IMR-90 (cell line): ENCODE measurements around the gene PNKP. TPM values are rescaled to one million over a fixed set of nuclear protein-coding genes. Genes with fewer than 3 reads are reported as not detected.

Experiments
- ATAC-seq: fragments of 200-7000 bp; cut with Tn5 transposase; 2 replicates; pipeline ENCODE4 v1.9.1; 2020; ENCODE audit warnings: low read depth, mild to moderate bottlenecking, moderate library complexity
- BruUV-seq: library from RNA; stranded (reverse); fragments of 400-500 nt; replicated peaks from 2 replicates; lab custom pipeline; 2021; lab: Mats Ljungman, UMichigan
- CTCF ChIA-PET: fragments of 300-600 bp; formaldehyde crosslinking; extraction: SDS; loops from one replicate; lab custom pipeline; 2021; ENCODE audit warnings: antibody characterized with exemption; lab: Yijun Ruan, JAX
- POLR2A ChIA-PET: fragments of 300-600 bp; sonication (Branson Sonifier 250); formaldehyde crosslinking; loops from one replicate; lab custom pipeline; 2022; ENCODE audit warnings: antibody characterized with exemption; ENCODE audit not compliant: unreplicated experiment; lab: Charles Lee
- DNase-seq: peaks from one replicate; pipeline ENCODE4 v3.0.0; 2013
- H2AFZ ChIP-seq: replicated peaks from 2 replicates; pipeline ENCODE3; 2013; ENCODE audit warnings: low read length, mild to moderate bottlenecking; ENCODE audit not compliant: poor library complexity
- H2AK5ac ChIP-seq: 2 replicates; pipeline ENCODE4 v1.6.1; 2013; ENCODE audit warnings: low read depth, low read length, inconsistent platforms
- H2AK9ac ChIP-seq: replicated peaks from 2 replicates; pipeline ENCODE3; 2013; ENCODE audit warnings: mild to moderate bottlenecking, low read depth, low read length, moderate library complexity; ENCODE audit not compliant: poor library complexity
- H2BK120ac ChIP-seq: 2 replicates; pipeline ENCODE4 v1.6.1; 2013; ENCODE audit warnings: low read depth, low read length, inconsistent platforms
- H2BK15ac ChIP-seq: 3 replicates; pipeline ENCODE4 v1.6.1; 2013; ENCODE audit warnings: low read depth, low read length, inconsistent platforms
- H2BK20ac ChIP-seq: 2 replicates; pipeline ENCODE4 v1.6.1; 2013; ENCODE audit warnings: low read depth, mild to moderate bottlenecking, inconsistent platforms, low read length, moderate library complexity
- H2BK5ac ChIP-seq: 2 replicates; pipeline ENCODE4 v1.6.1; 2013; ENCODE audit warnings: mild to moderate bottlenecking, low read depth, low read length, inconsistent platforms; ENCODE audit not compliant: poor library complexity, severe bottlenecking
- H3K14ac ChIP-seq: replicated peaks from 2 replicates; pipeline ENCODE4 v1.6.1; 2013; ENCODE audit warnings: low read depth, low read length, inconsistent platforms
- H3K18ac ChIP-seq: 2 replicates; pipeline ENCODE4 v1.6.1; 2013; ENCODE audit warnings: low read depth, low read length, control low read depth
- H3K23ac ChIP-seq: 2 replicates; pipeline ENCODE4 v1.6.1; 2013; ENCODE audit warnings: low read depth, low read length, inconsistent platforms
- H3K27ac ChIP-seq: 2 replicates; pipeline ENCODE4 v1.5.1; 2013; ENCODE audit warnings: mild to moderate bottlenecking, control low read depth, low read length; ENCODE audit not compliant: insufficient read depth
- H3K27me3 ChIP-seq: 2 replicates; pipeline ENCODE4 v1.6.1; 2013; ENCODE audit warnings: low read length; ENCODE audit not compliant: control insufficient read depth, insufficient read depth
- H3K36me3 ChIP-seq: 2 replicates; pipeline ENCODE4 v1.6.1; 2013; ENCODE audit warnings: low read length, mixed read lengths; ENCODE audit not compliant: control insufficient read depth, insufficient read depth
- H3K4ac ChIP-seq: 2 replicates; pipeline ENCODE4 v1.6.1; 2013; ENCODE audit warnings: low read depth, low read length, inconsistent platforms
- H3K4me1 ChIP-seq: 2 replicates; pipeline ENCODE4 v1.6.1; 2013; ENCODE audit warnings: low read length, mixed read lengths; ENCODE audit not compliant: control insufficient read depth, insufficient read depth
- H3K4me2 ChIP-seq: 2 replicates; pipeline ENCODE4 v1.6.1; 2013; ENCODE audit warnings: low read depth, mild to moderate bottlenecking, control low read depth, low read length, moderate library complexity
- H3K4me3 ChIP-seq: 2 replicates; pipeline ENCODE4 v1.5.1; 2013; ENCODE audit warnings: low read depth, mild to moderate bottlenecking, control low read depth, low read length, moderate library complexity; ENCODE audit not compliant: insufficient read depth
- H3K56ac ChIP-seq: 2 replicates; pipeline ENCODE4 v1.6.1; 2013; ENCODE audit warnings: low read length, inconsistent platforms; ENCODE audit not compliant: insufficient read depth; ENCODE audit errors: extremely low read depth
- H3K79me1 ChIP-seq, 2 experiments: 2 replicates each; pipeline ENCODE4 v1.6.1; 2013; ENCODE audit warnings: low read length in 2 of 2, inconsistent platforms in 1 of 2, low read depth in 1 of 2
- H3K9ac ChIP-seq: 2 replicates; pipeline ENCODE4 v1.6.1; 2013; ENCODE audit warnings: low read depth, low read length, control low read depth
- H3K9me1 ChIP-seq: 2 replicates; pipeline ENCODE4 v1.6.1; 2013; ENCODE audit warnings: low read length, inconsistent platforms; ENCODE audit not compliant: insufficient read depth
- H3K9me3 ChIP-seq: 2 replicates; pipeline ENCODE4 v1.6.1; 2013; ENCODE audit warnings: low read length; ENCODE audit not compliant: control insufficient read depth, insufficient read depth
- H4K20me1 ChIP-seq: 2 replicates; pipeline ENCODE4 v1.6.1; 2013; ENCODE audit warnings: low read length, inconsistent platforms; ENCODE audit not compliant: insufficient read depth
- H4K5ac ChIP-seq: 2 replicates; pipeline ENCODE4 v1.6.1; 2013; ENCODE audit warnings: mild to moderate bottlenecking, low read depth, low read length, control low read depth
- H4K8ac ChIP-seq, 2 experiments: 2 replicates each; pipeline ENCODE4 v1.6.1; 2013; ENCODE audit warnings: low read depth in 2 of 2, low read length in 2 of 2, control low read depth in 1 of 2, inconsistent platforms in 1 of 2
- H4K91ac ChIP-seq: 2 replicates; pipeline ENCODE4 v1.6.1; 2013; ENCODE audit warnings: low read depth, low read length, inconsistent platforms; ENCODE audit not compliant: insufficient read depth
- CTCF ChIP-seq: conservative IDR thresholded peaks from 2 replicates; pipeline ENCODE4 v1.5.1; 2012; ENCODE audit warnings: mild to moderate bottlenecking, low read depth, low read length, improper control_type of control experiment
- RCOR1 ChIP-seq: IDR thresholded peaks from 2 replicates; pipeline ENCODE4 v1.6.1; 2012; ENCODE audit warnings: mild to moderate bottlenecking, low read length, improper control_type of control experiment; ENCODE audit not compliant: insufficient replicate concordance
- WGBS, 2 experiments: methylation state at CpG; one replicate each; pipeline versions ENCODE4 v1.1.5 to v1.1.7; 2013; ENCODE audit warnings: missing lambda C conversion rate in 2 of 2; ENCODE audit not compliant: insufficient read length in 1 of 2; ENCODE audit errors: extremely low coverage in 2 of 2; 5-methylcytosine and 5-hydroxymethylcytosine counted together
- dilution Hi-C: fragments of 300-500 bp; cut with HindIII; formaldehyde crosslinking; loops from one replicate; pipeline ENCODE4 v1.14.3; 2018; ENCODE audit warnings: low sequenced_read_pairs; ENCODE audit not compliant: unreplicated experiment
- in situ Hi-C: fragments of 300-500 bp; cut with MboI; formaldehyde crosslinking; loops from 3 replicates; pipeline ENCODE4 v1.14.3; 2019; ENCODE audit warnings: low sequenced_read_pairs, inconsistent platforms, mixed read lengths
- intact Hi-C: fragments of 100-400 bp; cut with micrococcal nuclease; formaldehyde crosslinking; loops from 2 replicates; pipeline ENCODE4 v1.10.0; 2022
- polyA plus RNA-seq, 3 experiments: library from polyadenylated mRNA; depleted of rRNA; stranded (reverse); fragments of >200 nt; gene quantifications; 2 replicates each; pipeline ENCODE4 v1.2.3, GENCODE V29; 2012; ENCODE audit warnings: low replicate concordance in 1 of 3
- total RNA-seq: library from RNA; depleted of rRNA; stranded (reverse); fragments of >200 nt; gene quantifications from 2 replicates; pipeline ENCODE4 v1.2.3, GENCODE V29; 2012

Gene PNKP
- total and polyA plus RNA-seq, 2 of the 4 experiments (the other 2 are of a cell fraction): 14.2 to 25.0 TPM

- in situ Hi-C loops: no loop called here
- Histone ChIP-seq H3K36me3 (peaks cover 39% of the 10 kb centered on the region), H3K23ac (no peak overlapping the region), H3K4me3 (no peak overlapping the region), H2BK15ac (no peak overlapping the region), H4K20me1 (peaks cover 20% of the 10 kb centered on the region), H3K27me3 (no peaks in the 10 kb centered on the region), H3K18ac (no peak overlapping the region), H4K8ac (no peak overlapping the region), H2BK20ac (no peak overlapping the region), H3K9me3 (no peaks in the 10 kb centered on the region), H3K9me1 (peaks cover 8% of the 10 kb centered on the region), H3K4me2 (no peak overlapping the region), H4K91ac (no peak overlapping the region), H3K4me1 (peaks cover 3% of the 10 kb centered on the region; the same call in 1 of the 2 replicates), H2AFZ (no peak overlapping the region), H3K27ac (no peak overlapping the region), H2AK9ac (peak overlapping the region; percentile 6), H3K4ac (no peak overlapping the region), H2BK5ac (no peak overlapping the region), H3K14ac (no peak overlapping the region), H2AK5ac (no peak overlapping the region), H3K9ac (no peak overlapping the region), H2BK120ac (no peak overlapping the region), H4K5ac (no peak overlapping the region), H3K79me1 (peaks cover 23 to 65% of the 10 kb centered on the region in 2 experiments), H3K56ac (no peak overlapping the region)
- DNase-seq (no peak), ATAC-seq (no peak)
- intact Hi-C loops: no loop called here
- dilution Hi-C loops: no loop called here
- 93% methylated on average over 3 of the region's 13 CpGs; no CpG with 5 or more reads in 1 of the 2 experiments for WGBS, 2 experiments
- TF ChIP-seq RCOR1 (no peak), CTCF (no peak)
- BruUV-seq: no TSS peak
- ChIA-PET CTCF (interaction anchor here (0.5 kb wide), 1 partner anchor 12 kb away, joined by 3 read pairs; no protein-coding TSS in a partner anchor), POLR2A (interaction anchor here (0.6 to 0.7 kb wide), 2 partner anchors 12 to 65 kb away, joined by 5 to 6 read pairs; no protein-coding TSS in a partner anchor)
Observed at GRCh38 chr19:49864890-49865289, 2.5 kb downstream of the PNKP start.
